Measurements from ENCODE around the gene F2RL2.

The F2RL2 gene

DNA sequence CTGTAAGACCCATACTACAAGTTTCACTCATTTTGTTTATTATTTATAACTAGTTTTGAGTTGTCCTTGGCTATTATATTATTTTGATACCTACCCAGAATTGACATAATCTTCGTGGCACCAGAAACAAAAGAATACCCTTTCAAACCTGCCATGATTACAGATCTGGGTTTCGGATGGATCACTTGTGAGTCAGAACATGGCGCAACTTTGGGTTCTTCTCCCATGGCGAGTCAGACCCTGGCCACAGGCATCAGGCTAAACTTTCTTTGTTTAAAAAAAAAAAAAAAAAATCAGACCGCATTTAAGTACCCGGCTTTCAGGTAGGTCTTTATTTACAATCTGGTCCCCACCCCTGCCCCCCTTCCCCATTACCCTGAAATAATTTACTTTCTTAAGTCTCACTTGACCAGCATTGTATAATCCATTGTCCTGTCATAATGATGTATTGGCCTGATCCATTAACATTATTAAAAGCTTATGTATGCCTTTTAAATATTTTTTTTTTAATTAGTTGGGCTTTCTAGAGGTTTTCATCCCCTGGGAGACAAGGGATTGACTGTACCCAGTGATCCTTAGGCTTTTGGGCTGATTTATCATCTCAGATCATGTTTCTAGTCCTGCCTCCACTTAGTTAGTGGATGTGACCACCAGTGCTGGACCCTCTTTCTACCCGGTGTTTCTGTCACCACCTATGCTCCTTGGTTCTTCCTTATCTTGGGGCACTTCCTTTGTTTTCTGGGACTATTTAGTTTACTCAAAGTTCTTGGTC lies 43.9 kb downstream of the F2RL2 start:
- TF ChIP-seq POLR2AphosphoS5 (IDR thresholded peaks at IDR 0.05; ENCODE audit: low read depth, low read length): no peak
- TF ChIP-seq PAX5 (IDR thresholded peaks at IDR 0.05; ENCODE audit: insufficient read depth, low read length, severe bottlenecking): no peak
- no peak for TF ChIP-seq SPI1 (IDR thresholded peaks at IDR 0.05; ENCODE audit: low read depth, low read length)
- no peak for TF ChIP-seq TAF1 (IDR thresholded peaks at IDR 0.05; ENCODE audit: low read depth, low read length)
- TF ChIP-seq POLR2A (IDR thresholded peaks at IDR 0.05; ENCODE audit: low read depth, low read length): no peak
- TF ChIP-seq POU2F2 (IDR thresholded peaks at IDR 0.05; ENCODE audit: low read depth, low read length): no peak
- DNase-seq (ENCODE audit: insufficient read length, low spot score) (no peak), FAIRE-seq (no peak)

DNA sequence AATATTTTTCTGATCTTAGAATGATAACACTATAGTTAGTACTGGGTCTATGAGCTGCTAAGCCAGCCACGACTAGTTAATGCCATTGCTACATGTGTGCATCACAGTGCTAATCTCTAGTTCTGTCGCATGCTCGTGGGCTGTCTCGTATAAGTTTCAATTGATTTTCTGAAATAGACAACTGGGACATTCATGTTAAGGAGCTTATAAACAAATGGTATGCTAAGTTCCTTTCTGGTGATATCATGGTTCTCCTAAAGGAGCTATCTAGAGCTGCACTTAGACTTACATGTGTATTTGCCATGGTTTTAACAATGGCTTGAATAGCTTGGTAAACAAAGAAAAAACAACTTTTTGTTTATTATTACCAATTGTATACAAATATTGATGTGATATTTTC lies 46.2 kb downstream of the F2RL2 start:
- TF ChIP-seq SPI1 (IDR thresholded peaks at IDR 0.05; ENCODE audit: low read depth, low read length): no peak
- FAIRE-seq: no peak
- DNase-seq (ENCODE audit: insufficient read length, low spot score): no peak

DNA sequence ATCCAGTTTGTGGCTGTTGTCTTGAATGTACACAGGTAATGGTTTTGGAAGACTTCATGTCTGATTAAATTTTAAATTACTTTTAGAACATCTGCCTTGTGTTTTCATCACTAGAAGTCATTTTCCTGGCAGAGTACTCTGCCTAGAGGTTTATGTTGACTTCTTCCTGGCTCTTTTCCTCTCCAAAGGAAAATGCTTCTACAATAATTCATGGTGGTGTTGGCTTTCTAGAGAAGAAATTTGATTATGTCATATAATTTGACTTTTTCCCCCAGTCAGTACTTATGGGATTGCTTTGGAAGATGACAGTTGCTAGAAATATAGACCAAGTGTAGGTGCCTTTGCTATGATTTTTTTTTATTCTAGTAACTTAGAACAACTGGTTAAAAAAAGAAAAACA lies 46.8 kb downstream of the F2RL2 start:
- TF ChIP-seq TAF1 (IDR thresholded peaks at IDR 0.05; ENCODE audit: low read depth, low read length): no peak
- no peak for TF ChIP-seq PAX5 (IDR thresholded peaks at IDR 0.05; ENCODE audit: insufficient read depth, low read length, severe bottlenecking)
- DNase-seq (ENCODE audit: insufficient read length, low spot score) (no peak), FAIRE-seq (no peak)

DNA sequence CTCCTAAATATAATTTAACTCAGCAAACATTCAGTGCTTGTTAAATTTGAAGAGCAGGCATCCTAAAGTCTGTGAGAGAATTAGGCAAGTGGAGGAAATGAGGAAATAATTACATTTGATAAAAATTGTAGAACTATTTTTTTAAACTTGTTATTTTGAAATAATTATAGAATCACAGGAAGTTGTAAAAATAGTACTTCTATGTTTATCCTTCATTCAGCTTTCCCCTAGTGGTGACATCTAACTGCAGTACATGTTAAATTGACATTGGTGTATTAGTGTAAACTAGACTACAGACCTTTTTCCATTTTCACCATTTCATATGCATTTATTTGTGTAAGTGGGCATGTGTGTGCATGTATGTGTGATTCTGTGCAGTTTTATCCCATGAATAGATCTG lies 51.6 kb downstream of the F2RL2 start:
- DNase-seq (ENCODE audit: insufficient read length, low spot score) (no peak), FAIRE-seq (no peak)
- TF ChIP-seq PAX5 (IDR thresholded peaks at IDR 0.05; ENCODE audit: insufficient read depth, low read length, severe bottlenecking): no peak
- TF ChIP-seq SPI1 (IDR thresholded peaks at IDR 0.05; ENCODE audit: low read depth, low read length): no peak
- TF ChIP-seq TAF1 (IDR thresholded peaks at IDR 0.05; ENCODE audit: low read depth, low read length): no peak
- TF ChIP-seq POLR2A (IDR thresholded peaks at IDR 0.05; ENCODE audit: low read depth, low read length): no peak
- TF ChIP-seq POLR2AphosphoS5 (IDR thresholded peaks at IDR 0.05; ENCODE audit: low read depth, low read length): no peak
- TF ChIP-seq POU2F2 (IDR thresholded peaks at IDR 0.05; ENCODE audit: low read depth, low read length): no peak

DNA sequence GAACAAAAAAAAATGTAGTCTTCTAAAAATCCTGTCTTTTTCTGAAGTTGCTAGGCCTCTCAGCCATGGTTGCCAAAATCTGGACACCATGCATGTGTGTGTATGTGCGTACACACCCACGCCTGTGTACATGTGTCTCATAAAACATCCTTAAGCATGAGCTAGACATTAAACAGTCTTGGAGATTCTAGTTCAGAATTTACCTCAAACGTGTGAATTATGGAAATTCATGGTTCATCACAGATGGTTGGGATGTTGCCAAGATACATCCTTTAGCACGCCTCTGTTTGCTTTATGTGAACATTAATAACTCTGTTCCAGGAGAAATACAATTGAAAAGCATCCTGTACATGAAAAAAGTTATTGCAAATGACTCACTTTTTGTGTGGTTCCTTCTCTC lies 53.0 kb downstream of the F2RL2 start:
- no peak for TF ChIP-seq POLR2AphosphoS5 (IDR thresholded peaks at IDR 0.05; ENCODE audit: low read depth, low read length)
- no peak for TF ChIP-seq SPI1 (IDR thresholded peaks at IDR 0.05; ENCODE audit: low read depth, low read length)
- TF ChIP-seq TAF1 (IDR thresholded peaks at IDR 0.05; ENCODE audit: low read depth, low read length): no peak
- TF ChIP-seq POU2F2 (IDR thresholded peaks at IDR 0.05; ENCODE audit: low read depth, low read length): no peak
- TF ChIP-seq POLR2A (IDR thresholded peaks at IDR 0.05; ENCODE audit: low read depth, low read length): no peak
- TF ChIP-seq PAX5 (IDR thresholded peaks at IDR 0.05; ENCODE audit: insufficient read depth, low read length, severe bottlenecking): no peak
- no peak for FAIRE-seq

More for the DNA sequence above, 53.0 kb downstream of the F2RL2 start:
- DNase-seq (ENCODE audit: insufficient read length, low spot score): no peak

Measured in GM12891 (cell line).